Activated CD8-positive, alpha-beta memory T cell treated with anti-CD3 and anti-CD28 coated beads, Interleukin-2, amount 50 U/mL, for 24 hours (primary cell): ENCODE data around the gene CCNA2.

Experiments used
- DNase-seq: peaks from one replicate; pipeline ENCODE4 v3.0.0-alpha.2; 2020; ENCODE audit errors: extremely low read depth

The CCNA2 gene

DNA sequence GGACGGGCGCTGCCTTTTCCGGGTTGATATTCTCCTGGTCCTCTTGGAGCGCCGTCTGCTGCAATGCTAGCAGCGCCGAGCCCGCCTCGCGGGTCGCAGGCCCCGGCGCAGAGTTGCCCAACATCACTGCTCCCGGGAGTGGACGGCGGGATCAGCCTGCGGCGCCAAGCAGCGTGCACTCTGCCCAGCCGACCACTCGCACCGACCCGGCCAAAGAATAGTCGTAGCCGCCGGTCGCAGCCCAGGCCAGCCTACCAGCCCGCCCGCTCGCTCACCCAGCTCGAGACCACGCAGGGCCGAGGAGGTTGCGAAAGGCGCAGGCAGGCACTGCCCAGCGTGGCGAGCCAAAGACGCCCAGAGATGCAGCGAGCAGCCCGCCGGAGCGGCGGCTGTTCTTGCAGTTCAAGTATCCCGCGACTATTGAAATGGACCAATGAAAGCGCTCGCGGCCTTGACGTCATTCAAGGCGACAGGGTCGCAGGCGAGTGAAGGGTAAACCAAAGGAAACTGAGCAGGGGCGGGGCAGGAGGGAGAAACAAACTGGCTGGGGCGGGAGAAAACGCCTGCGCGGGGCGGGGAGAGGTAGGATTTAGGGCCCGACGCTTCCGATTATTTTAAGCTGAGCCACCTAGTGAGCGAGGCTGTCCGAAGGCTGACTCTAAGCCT, at the start of gene CCNA2:
TSS of gene CCNA2 (minus strand) at position 379 of the 666 bp plus-strand sequence. CDS start at position 124, 255 bp downstream.
- peak; percentile 96 for DNase-seq

GRCh38 chr4:121869841-121870822, 46.4 kb upstream of the CCNA2 start, which contains the start of gene BBS7:
TSS of gene BBS7 (minus strand) at chr4:121870474. CDS start at chr4:121870313, 161 bp downstream.
- DNase-seq: peak; percentile 97

DNA sequence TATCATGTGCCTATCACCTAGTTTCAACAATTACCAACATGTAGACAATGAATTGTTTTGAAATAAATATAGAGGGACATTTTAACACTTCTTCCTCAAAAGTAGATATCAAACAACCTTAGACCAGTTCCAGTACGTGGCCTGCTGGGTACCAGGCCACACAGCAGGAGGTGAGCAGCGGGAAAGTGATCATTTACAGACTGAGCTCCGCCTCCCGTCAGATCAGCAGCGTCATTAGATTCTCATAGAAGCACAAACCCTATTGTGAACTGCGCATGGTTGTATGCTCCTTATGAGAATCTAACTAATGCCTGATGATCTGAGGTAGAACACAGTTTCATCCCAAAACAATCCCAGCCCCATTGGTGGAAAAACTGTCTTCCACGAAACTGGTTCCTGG, 40.1 kb upstream of the CCNA2 start:
- no peak for DNase-seq

DNA sequence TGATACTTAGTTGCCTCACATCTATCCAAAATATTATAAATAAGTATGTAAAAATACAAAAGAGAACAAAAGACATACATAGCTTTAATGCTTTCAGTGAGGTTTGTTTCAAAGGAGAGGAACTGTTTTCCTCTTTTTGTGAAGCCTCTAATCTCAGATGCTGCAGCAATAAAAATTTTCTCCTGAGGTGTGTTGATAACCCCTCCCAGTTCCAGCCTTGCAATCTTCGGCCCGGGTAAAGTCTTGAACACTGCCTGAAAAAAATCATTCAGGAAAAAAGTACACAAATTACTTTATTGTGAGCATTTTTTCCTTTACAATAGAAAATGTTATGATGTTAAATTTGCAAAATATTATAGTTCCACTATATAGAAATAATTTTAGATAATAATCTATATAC, 37.7 kb upstream of the CCNA2 start:
- no peak for DNase-seq

DNA sequence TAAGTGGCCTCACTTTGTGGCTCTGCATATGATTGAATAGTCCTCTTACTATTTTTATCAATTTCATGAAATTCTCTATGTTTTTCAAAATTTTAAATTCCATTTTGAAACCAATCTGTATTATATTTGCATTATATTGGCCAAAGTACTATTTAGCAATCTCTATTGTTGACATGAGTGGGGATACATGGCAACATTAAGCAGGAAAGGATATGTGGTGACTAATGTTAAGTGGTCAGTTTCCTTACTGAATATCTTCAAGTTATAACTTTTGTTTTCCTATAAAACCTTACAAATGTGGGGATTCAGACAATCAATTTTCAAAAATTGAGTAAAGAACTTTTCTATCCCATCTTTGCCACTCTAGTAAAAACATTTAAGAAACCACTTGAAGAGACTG, 36.4 kb upstream of the CCNA2 start:
- DNase-seq: no peak

GRCh38 chr4:121851354-121851753, 27.7 kb upstream of the CCNA2 start:
- DNase-seq: no peak

DNA sequence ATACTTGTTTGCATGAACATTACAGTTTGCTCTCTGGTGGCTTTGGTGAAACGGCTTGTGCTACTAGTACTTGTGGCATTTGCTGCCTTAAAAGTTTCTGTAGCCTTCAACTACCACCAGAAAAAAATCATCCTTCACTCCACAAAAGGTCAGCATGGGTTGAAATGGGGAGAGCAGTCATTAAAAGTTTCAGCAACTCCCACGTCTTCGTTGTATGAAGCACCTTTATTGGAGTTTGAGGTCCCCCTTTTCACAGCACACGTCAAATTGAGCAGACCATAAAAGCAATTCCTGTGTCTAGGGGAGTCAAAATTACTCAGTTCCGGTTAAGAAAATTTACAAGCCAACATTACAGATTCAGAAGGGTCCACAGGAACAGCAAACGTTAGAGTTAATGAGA, 23.0 kb upstream of the CCNA2 start:
- DNase-seq: no peak

- DNase-seq: no peak
Observed at GRCh38 chr4:121842862-121843261, 19.2 kb upstream of the CCNA2 start.

DNA sequence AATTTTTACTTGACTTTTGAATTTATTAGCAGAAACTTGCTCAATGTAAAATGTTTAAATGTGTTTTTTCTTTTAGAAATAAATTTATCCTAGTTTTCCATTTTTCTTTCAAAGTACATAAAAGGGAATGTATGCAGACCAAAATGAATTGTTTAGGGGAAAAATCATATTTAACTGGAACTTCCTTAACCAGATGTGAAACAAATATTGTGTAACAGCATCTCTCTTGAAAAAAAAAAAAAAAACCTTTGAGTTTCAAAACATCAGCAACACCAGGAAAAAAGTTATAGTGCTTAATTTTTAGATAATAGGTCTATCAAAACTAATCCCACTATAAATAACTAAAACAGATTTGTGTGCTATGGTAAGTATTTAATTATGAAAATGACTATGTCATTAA, 14.5 kb upstream of the CCNA2 start:
- DNase-seq: no peak

DNA sequence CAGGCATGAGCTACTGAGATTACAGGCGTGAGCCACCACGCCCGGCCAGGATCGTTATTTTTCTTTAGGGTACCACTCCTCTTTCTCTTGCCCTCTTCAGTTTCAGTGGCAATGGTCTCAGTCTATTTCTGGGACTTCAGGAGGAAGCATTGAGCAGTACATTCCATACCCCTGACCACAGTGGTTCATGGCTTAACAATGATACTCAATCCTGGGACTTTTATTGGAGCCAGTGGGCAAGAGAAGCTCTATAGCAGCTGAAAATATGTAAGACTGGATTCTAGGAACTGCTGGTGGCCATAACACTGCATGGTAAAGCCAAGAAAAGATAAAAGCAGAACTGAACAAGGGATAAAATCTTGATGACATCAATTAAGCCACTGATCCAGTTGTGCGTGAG, 5.8 kb upstream of the CCNA2 start:
- DNase-seq: no peak

- no peak for DNase-seq
Observed at GRCh38 chr4:121827853-121828252, 4.2 kb upstream of the CCNA2 start.

- no peak for DNase-seq
Observed at GRCh38 chr4:121824950-121825349, 1.3 kb upstream of the CCNA2 start.

DNA sequence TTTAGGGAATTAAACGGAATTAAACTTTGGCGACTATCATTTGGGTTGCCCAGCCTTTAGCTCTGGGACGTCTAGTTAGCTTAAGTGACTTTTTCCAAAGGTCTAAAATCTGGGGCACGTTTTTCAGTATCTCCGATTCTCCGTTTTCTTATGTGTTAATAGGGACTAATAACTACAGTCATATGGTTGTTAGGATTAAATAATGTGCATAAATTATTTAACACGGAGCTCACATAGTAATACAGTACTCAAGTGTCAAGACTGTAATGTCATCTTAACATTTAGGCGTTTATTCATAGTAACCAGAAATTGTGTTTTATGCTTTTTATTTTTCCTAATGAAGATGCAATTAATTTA, 466 bp upstream of the CCNA2 start:
- no peak for DNase-seq

DNA sequence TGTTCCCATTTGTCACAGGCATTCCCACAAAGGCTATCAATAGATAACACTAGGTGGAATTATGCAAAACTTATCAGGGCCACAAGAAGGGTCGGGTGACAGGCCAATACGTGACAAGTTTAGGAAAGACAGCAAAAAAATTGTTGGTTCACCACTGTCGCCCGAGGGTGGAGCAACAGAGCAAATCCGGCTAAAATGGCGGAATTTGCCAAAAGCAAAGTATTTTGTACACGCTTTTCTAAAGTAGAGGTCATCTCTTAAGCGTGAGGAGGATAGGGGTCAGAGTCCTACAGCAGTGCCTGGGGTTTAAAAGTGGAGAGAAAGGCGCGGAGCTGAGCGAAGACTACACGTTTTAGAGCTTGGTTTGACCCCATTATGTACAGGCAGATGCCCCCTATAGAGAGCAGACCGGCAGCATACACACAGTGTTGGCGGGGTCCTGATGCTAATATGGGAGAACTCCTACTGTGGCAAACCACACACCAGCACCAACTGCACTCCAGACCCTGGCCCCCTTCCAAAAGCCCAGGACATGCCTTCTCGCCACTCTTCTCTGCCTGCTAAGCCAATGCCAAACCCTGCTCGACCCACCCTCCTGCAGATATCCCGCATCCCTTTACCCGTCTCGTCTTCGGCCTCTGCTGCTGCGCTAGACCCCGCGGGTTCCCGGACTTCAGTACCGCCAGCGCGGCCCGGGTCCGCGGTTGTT, 733 bp downstream of the CCNA2 start:
- DNase-seq: no peak

GRCh38 chr4:121822047-121822446, 1.6 kb downstream of the CCNA2 start:
- no peak for DNase-seq

GRCh38 chr4:121819216-121819965, 4.3 kb downstream of the CCNA2 start:
- no peak for DNase-seq

DNA sequence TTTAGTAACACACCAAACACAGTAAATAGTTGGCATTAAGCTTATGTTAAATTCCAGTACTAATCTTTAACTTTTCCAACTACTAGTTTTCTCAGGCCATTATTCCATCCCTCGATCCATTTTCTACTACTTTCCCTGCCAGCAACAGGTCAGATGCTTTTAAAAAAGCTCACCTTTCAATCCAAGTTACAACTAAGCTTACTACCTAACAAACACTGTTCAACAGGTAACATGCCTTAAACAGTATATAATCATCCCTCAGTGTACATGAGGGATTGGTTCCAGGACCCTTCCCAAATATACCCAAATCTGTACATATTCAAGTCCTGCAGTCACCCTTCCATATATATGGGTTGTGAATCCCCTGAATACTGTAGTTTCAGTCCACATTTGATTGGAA, 5.5 kb downstream of the CCNA2 start:
- no peak for DNase-seq

DNA sequence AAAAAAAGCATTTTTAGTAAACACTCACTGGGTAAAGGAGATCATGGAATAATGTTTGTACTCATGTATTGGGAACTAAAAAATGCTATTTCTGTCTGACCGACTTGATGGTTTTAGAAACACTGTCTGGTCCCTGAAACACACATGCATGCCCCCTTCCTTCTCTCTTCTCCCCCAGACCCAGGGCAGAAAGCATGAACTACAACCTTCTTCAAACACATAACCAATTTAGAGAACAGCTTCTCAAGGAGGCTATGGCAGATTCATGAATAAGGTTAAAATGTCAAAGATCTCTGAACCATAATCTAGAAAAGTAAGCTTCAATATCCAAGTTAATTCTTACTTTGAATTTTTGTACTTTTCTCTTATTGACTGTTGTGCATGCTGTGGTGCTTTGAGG, 6.0 kb downstream of the CCNA2 start:
- no peak for DNase-seq

DNA sequence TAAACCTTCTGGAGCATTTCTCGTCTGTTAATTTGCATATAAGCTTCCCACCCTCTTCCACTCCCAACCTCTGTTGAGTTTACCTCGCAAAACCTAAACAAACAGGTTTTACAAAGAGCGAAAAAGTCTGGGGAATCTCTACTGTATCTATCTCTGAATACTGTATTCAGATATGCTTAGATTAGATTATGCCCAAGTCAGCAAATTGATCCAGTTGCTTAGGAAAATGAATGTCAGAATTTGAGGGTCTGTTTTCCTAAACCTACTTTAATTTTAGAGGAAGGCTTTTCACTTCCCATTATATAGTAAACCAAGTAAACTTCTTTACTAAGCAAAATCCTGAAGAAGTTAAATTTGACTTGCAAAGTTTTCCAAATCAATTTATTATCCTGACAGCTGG, 6.7 kb downstream of the CCNA2 start:
- DNase-seq: no peak

DNA sequence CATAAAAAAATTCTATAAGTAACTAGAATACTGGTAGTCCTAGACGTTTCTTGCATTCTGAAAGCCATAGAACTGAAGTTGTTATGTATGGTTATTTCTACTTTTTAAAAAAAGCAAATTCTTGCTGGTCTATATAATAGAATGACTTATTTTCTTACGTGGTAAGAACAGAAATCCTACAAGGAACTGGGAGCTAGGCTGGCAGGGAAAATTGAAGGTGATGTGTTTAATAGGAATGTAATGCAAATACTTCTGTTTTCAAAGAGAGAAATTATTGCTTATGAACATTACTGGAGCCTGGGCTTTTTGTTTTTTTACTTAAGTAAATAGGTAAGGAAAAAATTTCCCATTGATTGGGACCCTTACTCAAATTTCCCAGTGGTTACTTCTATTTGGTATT, 8.9 kb downstream of the CCNA2 start:
- DNase-seq: no peak

- no peak for DNase-seq
Observed at GRCh38 chr4:121811122-121811521, 12.6 kb downstream of the CCNA2 start.

GRCh38 chr4:121806411-121806810, 17.3 kb downstream of the CCNA2 start:
- no peak for DNase-seq
